ENCODE results near the gene MRPL11. TPM values are rescaled to one million over a fixed set of nuclear protein-coding genes. Genes with fewer than 3 reads are reported as not detected.

Gene MRPL11
- total and polyA plus RNA-seq, 2 of the 13 experiments (the other 11 are each of a cell fraction or from before 2014, with no cell fraction given), result 72.9 to 176 TPM

DNA sequence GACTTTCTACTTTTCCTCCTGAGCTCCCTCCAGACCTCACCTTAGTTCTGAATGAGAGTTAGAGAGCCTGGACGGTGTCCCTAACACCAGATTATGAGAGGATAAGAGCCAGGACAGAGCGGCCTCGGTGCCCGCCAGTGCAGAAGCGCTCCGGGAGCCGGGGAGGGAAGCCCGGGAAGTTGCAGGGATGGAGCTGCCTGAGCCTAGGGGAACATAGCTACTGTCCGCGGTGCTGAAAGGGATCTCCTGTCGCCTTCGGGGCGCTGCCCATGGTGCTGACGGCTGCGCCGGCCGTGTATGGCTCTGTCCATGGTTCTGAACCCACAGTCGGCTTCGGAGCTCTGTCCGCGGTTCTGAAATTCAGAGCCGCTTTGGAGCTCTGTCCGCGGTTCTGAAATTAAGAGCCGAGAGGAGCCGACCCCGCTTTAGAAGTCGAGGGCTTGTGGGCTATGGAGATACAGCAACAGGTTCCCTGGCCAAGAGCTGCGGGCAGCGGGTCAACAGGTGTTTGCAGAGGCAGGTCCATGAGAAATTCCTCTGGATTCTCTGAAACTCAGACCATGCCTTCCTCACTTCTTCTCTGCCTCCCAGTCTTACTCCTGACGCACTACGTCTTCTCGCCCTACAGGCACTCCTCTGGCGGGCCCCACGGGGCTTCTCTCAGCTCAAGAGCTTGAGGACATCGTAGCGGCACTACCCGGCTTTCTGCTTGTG, 17.0 kb downstream of the MRPL11 start (continued):
- TF ChIP-seq, protein P1, sequence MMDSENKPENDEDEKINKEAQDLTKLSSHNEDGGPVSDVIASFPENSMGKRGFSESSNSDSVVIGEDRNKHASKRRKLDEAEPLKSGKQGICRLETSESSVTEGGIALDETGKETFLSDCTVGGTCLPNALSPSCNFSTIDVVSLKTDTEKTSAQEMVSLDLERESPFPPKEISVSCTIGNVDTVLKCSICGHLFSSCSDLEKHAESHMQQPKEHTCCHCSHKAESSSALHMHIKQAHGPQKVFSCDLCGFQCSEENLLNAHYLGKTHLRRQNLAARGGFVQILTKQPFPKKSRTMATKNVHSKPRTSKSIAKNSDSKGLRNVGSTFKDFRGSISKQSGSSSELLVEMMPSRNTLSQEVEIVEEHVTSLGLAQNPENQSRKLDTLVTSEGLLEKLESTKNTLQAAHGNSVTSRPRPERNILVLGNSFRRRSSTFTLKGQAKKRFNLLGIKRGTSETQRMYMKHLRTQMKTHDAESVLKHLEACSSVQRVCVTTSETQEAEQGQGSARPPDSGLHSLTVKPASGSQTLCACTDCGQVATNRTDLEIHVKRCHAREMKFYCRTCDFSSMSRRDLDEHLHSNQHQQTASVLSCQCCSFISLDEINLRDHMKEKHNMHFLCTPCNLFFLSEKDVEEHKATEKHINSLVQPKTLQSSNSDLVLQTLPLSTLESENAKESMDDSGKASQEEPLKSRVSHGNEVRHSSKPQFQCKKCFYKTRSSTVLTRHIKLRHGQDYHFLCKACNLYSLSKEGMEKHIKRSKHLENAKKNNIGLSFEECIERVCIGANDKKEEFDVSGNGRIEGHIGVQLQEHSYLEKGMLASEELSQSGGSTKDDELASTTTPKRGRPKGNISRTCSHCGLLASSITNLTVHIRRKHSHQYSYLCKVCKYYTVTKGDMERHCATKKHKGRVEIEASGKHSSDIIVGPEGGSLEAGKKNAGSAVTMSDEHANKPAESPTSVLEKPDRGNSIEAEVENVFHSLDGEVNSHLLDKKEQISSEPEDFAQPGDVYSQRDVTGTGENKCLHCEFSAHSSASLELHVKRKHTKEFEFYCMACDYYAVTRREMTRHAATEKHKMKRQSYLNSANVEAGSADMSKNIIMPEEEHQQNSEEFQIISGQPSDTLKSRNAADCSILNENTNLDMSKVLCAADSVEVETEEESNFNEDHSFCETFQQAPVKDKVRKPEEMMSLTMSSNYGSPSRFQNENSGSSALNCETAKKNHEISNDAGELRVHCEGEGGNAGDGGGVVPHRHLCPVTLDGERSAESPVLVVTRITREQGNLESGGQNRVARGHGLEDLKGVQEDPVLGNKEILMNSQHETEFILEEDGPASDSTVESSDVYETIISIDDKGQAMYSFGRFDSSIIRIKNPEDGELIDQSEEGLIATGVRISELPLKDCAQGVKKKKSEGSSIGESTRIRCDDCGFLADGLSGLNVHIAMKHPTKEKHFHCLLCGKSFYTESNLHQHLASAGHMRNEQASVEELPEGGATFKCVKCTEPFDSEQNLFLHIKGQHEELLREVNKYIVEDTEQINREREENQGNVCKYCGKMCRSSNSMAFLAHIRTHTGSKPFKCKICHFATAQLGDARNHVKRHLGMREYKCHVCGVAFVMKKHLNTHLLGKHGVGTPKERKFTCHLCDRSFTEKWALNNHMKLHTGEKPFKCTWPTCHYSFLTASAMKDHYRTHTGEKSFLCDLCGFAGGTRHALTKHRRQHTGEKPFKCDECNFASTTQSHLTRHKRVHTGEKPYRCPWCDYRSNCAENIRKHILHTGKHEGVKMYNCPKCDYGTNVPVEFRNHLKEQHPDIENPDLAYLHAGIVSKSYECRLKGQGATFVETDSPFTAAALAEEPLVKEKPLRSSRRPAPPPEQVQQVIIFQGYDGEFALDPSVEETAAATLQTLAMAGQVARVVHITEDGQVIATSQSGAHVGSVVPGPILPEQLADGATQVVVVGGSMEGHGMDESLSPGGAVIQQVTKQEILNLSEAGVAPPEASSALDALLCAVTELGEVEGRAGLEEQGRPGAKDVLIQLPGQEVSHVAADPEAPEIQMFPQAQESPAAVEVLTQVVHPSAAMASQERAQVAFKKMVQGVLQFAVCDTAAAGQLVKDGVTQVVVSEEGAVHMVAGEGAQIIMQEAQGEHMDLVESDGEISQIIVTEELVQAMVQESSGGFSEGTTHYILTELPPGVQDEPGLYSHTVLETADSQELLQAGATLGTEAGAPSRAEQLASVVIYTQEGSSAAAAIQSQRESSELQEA (CRISPR knock-in tag; IDR thresholded peaks at IDR 0.05; ENCODE audit: not compliant biosample characterization), result peak; percentile 100
- TF ChIP-seq, protein P2, sequence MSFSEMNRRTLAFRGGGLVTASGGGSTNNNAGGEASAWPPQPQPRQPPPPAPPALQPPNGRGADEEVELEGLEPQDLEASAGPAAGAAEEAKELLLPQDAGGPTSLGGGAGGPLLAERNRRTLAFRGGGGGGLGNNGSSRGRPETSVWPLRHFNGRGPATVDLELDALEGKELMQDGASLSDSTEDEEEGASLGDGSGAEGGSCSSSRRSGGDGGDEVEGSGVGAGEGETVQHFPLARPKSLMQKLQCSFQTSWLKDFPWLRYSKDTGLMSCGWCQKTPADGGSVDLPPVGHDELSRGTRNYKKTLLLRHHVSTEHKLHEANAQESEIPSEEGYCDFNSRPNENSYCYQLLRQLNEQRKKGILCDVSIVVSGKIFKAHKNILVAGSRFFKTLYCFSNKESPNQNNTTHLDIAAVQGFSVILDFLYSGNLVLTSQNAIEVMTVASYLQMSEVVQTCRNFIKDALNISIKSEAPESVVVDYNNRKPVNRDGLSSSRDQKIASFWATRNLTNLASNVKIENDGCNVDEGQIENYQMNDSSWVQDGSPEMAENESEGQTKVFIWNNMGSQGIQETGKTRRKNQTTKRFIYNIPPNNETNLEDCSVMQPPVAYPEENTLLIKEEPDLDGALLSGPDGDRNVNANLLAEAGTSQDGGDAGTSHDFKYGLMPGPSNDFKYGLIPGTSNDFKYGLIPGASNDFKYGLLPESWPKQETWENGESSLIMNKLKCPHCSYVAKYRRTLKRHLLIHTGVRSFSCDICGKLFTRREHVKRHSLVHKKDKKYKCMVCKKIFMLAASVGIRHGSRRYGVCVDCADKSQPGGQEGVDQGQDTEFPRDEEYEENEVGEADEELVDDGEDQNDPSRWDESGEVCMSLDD (CRISPR knock-in tag; IDR thresholded peaks at IDR 0.05; ENCODE audit: borderline replicate concordance), result peak; percentile 100
- TF ChIP-seq, protein P3, sequence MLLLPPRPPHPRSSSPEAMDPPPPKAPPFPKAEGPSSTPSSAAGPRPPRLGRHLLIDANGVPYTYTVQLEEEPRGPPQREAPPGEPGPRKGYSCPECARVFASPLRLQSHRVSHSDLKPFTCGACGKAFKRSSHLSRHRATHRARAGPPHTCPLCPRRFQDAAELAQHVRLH (CRISPR knock-in tag; IDR thresholded peaks at IDR 0.05; ENCODE audit: borderline replicate concordance, low read depth), result peak; percentile 100
- TF ChIP-seq JUNB (CRISPR knock-in tag; IDR thresholded peaks at IDR 0.05; ENCODE audit: borderline replicate concordance), result peak; percentile 100
- TF ChIP-seq, protein P4, sequence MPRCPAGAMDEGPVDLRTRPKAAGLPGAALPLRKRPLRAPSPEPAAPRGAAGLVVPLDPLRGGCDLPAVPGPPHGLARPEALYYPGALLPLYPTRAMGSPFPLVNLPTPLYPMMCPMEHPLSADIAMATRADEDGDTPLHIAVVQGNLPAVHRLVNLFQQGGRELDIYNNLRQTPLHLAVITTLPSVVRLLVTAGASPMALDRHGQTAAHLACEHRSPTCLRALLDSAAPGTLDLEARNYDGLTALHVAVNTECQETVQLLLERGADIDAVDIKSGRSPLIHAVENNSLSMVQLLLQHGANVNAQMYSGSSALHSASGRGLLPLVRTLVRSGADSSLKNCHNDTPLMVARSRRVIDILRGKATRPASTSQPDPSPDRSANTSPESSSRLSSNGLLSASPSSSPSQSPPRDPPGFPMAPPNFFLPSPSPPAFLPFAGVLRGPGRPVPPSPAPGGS (CRISPR knock-in tag; IDR thresholded peaks at IDR 0.05), result peak; percentile 100
- TF ChIP-seq U2AF2 (IDR thresholded peaks at IDR 0.05; ENCODE audit: low read depth, low read length), result no peak
- TF ChIP-seq BRCA1 (CRISPR knock-in tag; IDR thresholded peaks at IDR 0.05), result peak; percentile 100
- TF ChIP-seq, protein P5, sequence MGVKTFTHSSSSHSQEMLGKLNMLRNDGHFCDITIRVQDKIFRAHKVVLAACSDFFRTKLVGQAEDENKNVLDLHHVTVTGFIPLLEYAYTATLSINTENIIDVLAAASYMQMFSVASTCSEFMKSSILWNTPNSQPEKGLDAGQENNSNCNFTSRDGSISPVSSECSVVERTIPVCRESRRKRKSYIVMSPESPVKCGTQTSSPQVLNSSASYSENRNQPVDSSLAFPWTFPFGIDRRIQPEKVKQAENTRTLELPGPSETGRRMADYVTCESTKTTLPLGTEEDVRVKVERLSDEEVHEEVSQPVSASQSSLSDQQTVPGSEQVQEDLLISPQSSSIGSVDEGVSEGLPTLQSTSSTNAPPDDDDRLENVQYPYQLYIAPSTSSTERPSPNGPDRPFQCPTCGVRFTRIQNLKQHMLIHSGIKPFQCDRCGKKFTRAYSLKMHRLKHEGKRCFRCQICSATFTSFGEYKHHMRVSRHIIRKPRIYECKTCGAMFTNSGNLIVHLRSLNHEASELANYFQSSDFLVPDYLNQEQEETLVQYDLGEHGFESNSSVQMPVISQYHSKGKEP (CRISPR knock-in tag; IDR thresholded peaks at IDR 0.05), result peak; percentile 100
- TF ChIP-seq, protein P6, sequence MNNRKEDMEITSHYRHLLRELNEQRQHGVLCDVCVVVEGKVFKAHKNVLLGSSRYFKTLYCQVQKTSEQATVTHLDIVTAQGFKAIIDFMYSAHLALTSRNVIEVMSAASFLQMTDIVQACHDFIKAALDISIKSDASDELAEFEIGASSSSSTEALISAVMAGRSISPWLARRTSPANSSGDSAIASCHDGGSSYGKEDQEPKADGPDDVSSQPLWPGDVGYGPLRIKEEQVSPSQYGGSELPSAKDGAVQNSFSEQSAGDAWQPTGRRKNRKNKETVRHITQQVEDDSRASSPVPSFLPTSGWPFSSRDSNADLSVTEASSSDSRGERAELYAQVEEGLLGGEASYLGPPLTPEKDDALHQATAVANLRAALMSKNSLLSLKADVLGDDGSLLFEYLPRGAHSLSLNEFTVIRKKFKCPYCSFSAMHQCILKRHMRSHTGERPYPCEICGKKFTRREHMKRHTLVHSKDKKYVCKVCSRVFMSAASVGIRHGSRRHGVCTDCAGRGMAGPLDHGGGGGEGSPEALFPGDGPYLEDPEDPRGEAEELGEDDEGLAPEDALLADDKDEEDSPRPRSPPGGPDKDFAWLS (CRISPR knock-in tag; IDR thresholded peaks at IDR 0.05; ENCODE audit: borderline replicate concordance), result peak; percentile 100
- peak; percentile 100 for TF ChIP-seq ZNF589 (CRISPR knock-in tag; conservative IDR thresholded peaks at IDR 0.05)
- peak; percentile 66; the same call in 1 of the 2 replicates for TF ChIP-seq NR2F2 (IDR thresholded peaks at IDR 0.05; ENCODE audit: borderline replicate concordance, low read depth)

Measured in HepG2 (cell line).